ENCODE data around the gene STXBP2. TPM values are rescaled to one million over a fixed set of nuclear protein-coding genes. Genes with fewer than 3 reads are reported as not detected.

The STXBP2 gene
- total RNA-seq, 1 donor from 2014 or later, result 12.7 TPM

DNA sequence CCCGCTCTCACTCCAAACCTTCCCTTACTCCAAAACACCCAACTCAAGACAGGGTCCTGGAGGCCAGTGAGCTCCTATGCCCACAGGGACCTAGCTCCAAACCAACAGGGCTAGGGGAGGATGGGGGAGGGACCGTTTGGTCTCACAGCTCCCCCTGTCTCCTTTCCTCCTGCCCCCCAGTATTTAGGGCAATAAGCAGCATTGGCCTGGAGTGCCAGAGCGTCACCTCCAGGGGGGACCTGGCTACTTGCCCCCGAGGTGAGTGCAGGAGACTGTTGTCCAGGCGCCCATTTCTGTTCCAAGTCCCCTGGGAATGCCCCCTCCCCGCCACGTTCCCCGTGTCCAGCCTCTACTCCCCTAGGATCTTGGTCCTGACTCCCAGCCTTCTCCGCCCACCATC lies 32.7 kb downstream of the STXBP2 start:
- H3F3A ChIP-seq (ENCODE audit: low read depth), result peaks cover 4% of the 10 kb centered on the region
- H3K36me3 ChIP-seq, result no peaks in the 10 kb centered on the region
- Mint-ChIP-seq H3K4me3 (peak overlapping the region; percentile 30), H3K9me3 (peaks cover 2% of the 10 kb centered on the region), H3K27me3 (ENCODE audit: insufficient read depth, low read depth) (peaks cover 35% of the 10 kb centered on the region), H3K4me1 (peaks cover 5% of the 10 kb centered on the region), H3K27ac (no peak overlapping the region), H3K36me3 (no peaks in the 10 kb centered on the region)
- H3K4me1 ChIP-seq, result peaks cover 7% of the 10 kb centered on the region
- H4K20me1 ChIP-seq (ENCODE audit: low read depth), result no peaks in the 10 kb centered on the region
- H3K79me2 ChIP-seq (ENCODE audit: low read depth), result no peaks in the 10 kb centered on the region
- H2AFZ ChIP-seq (replicated peaks), result no peak overlapping the region
- no peak overlapping the region for H3K27ac ChIP-seq
- DNase-seq (ENCODE audit: low spot score), result no peak
- no peak overlapping the region for H3K9ac ChIP-seq
- TF ChIP-seq EZH2 (IDR thresholded peaks at IDR 0.05), result no peak
- TF ChIP-seq, protein P1, sequence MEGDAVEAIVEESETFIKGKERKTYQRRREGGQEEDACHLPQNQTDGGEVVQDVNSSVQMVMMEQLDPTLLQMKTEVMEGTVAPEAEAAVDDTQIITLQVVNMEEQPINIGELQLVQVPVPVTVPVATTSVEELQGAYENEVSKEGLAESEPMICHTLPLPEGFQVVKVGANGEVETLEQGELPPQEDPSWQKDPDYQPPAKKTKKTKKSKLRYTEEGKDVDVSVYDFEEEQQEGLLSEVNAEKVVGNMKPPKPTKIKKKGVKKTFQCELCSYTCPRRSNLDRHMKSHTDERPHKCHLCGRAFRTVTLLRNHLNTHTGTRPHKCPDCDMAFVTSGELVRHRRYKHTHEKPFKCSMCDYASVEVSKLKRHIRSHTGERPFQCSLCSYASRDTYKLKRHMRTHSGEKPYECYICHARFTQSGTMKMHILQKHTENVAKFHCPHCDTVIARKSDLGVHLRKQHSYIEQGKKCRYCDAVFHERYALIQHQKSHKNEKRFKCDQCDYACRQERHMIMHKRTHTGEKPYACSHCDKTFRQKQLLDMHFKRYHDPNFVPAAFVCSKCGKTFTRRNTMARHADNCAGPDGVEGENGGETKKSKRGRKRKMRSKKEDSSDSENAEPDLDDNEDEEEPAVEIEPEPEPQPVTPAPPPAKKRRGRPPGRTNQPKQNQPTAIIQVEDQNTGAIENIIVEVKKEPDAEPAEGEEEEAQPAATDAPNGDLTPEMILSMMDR (IDR thresholded peaks at IDR 0.05), result no peak
- TF ChIP-seq EZH2phosphoT487 (IDR thresholded peaks at IDR 0.05), result no peak
- H3K4me3 ChIP-seq, result peak overlapping the region; percentile 55
- peak overlapping the region; percentile 85 for H3K4me2 ChIP-seq
- peaks cover 94% of the 10 kb centered on the region for H3K27me3 ChIP-seq
- no peaks in the 10 kb centered on the region for H3K9me3 ChIP-seq (ENCODE audit: low read depth)

DNA sequence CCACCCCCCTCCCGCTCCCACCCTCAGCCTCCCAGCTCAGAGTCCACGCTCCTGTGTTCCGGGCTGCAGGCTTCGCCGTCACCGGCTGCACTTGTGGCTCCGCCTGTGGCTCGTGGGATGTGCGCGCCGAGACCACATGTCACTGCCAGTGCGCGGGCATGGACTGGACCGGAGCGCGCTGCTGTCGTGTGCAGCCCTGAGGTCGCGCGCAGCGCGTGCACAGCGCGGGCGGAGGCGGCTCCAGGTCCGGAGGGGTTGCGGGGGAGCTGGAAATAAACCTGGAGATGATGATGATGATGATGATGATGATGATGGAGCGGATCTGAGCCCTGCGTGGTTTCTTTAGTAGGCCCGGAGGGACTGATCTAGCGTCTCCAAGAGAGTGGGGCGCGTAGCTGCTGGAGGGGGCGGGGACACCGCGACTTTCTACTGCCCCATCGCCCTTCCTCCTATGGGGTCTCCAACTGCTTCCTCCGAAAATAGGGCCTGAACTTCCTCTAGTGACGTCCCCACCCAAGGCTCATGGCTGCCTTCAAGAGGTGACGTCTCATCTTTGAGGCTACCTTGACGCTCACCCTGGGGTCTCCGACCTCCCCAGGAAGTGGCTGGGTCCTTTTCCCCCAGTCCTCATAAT lies 33.4 kb downstream of the STXBP2 start:
- Histone ChIP-seq H3K4me3 (peak overlapping the region; percentile 55), H3K4me2 (peak overlapping the region; percentile 85), H3K27ac (no peak overlapping the region), H3K9ac (no peak overlapping the region), H2AFZ (replicated peaks) (peak overlapping the region; percentile 95), H3K79me2 (ENCODE audit: low read depth) (no peaks in the 10 kb centered on the region), H3K4me1 (peaks cover 7% of the 10 kb centered on the region), H4K20me1 (ENCODE audit: low read depth) (no peaks in the 10 kb centered on the region), H3K36me3 (no peaks in the 10 kb centered on the region), H3K27me3 (peaks cover 93% of the 10 kb centered on the region), H3F3A (ENCODE audit: low read depth) (peaks cover 4% of the 10 kb centered on the region), H3K9me3 (ENCODE audit: low read depth) (no peaks in the 10 kb centered on the region)
- DNase-seq (ENCODE audit: low spot score), result peak; percentile 69
- H3K4me3 Mint-ChIP-seq, result peak overlapping the region; percentile 80
- no peaks in the 10 kb centered on the region for H3K36me3 Mint-ChIP-seq
- peaks cover 37% of the 10 kb centered on the region for H3K27me3 Mint-ChIP-seq (ENCODE audit: insufficient read depth, low read depth)
- peaks cover 5% of the 10 kb centered on the region for H3K4me1 Mint-ChIP-seq
- no peak overlapping the region for H3K27ac Mint-ChIP-seq
- TF ChIP-seq, protein P1 (IDR thresholded peaks at IDR 0.05), result no peak
- TF ChIP-seq EZH2phosphoT487 (IDR thresholded peaks at IDR 0.05) (no peak), EZH2 (IDR thresholded peaks at IDR 0.05) (no peak)
- H3K9me3 Mint-ChIP-seq, result peaks cover 2% of the 10 kb centered on the region

DNA sequence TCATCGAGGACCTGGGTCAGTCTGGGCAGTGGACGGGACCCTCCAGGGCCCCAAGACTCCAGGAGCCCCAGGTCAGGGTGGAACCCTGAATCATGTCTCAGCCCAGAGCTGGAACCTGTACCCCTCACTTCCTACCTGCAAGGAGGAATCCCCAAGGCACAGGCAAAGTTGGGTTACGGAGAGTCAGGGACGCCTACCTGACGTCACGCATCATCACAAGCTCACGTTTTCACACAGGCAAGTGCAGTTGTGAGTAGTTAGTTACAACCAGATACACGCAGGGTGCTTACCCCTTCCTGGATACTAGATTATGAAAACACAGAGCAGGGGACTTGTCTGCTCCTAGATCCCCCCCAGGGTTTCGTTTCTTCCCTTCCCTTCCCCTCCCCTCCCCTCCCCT lies 33.9 kb downstream of the STXBP2 start:
- Histone ChIP-seq H3K4me2 (peak overlapping the region; percentile 85), H3K27ac (no peak overlapping the region), H3K36me3 (no peaks in the 10 kb centered on the region), H3K9ac (no peak overlapping the region), H3K79me2 (ENCODE audit: low read depth) (no peaks in the 10 kb centered on the region), H3K9me3 (ENCODE audit: low read depth) (no peaks in the 10 kb centered on the region), H3K27me3 (peaks cover 96% of the 10 kb centered on the region), H2AFZ (replicated peaks) (peak overlapping the region; percentile 95), H3F3A (ENCODE audit: low read depth) (peaks cover 4% of the 10 kb centered on the region), H4K20me1 (ENCODE audit: low read depth) (no peaks in the 10 kb centered on the region), H3K4me3 (peak overlapping the region; percentile 55), H3K4me1 (peaks cover 7% of the 10 kb centered on the region)
- no peak overlapping the region for H3K27ac Mint-ChIP-seq
- no peaks in the 10 kb centered on the region for H3K36me3 Mint-ChIP-seq
- TF ChIP-seq, protein P1 (IDR thresholded peaks at IDR 0.05), result no peak
- TF ChIP-seq EZH2phosphoT487 (IDR thresholded peaks at IDR 0.05) (no peak), EZH2 (IDR thresholded peaks at IDR 0.05) (no peak)
- H3K9me3 Mint-ChIP-seq, result peaks cover 2% of the 10 kb centered on the region
- peaks cover 37% of the 10 kb centered on the region for H3K27me3 Mint-ChIP-seq (ENCODE audit: insufficient read depth, low read depth)
- DNase-seq (ENCODE audit: low spot score), result no peak
- H3K4me3 Mint-ChIP-seq, result peak overlapping the region; percentile 80
- peaks cover 5% of the 10 kb centered on the region for H3K4me1 Mint-ChIP-seq
